Fibroblast of pulmonary artery (primary cell): ENCODE results near the gene C4BPA.

ENCODE experiments used
- DNase-seq: peaks from one replicate; pipeline ENCODE4 v3.0.0-alpha.2; 2010; ENCODE audit warnings: low read depth
- H3K4me3 ChIP-seq: replicated peaks from 2 replicates; pipeline ENCODE4 v1.5.1; 2011; ENCODE audit warnings: low read depth, mild to moderate bottlenecking, control low read depth, low read length, moderate library complexity
- CTCF ChIP-seq: IDR thresholded peaks from 2 replicates; pipeline ENCODE4 v1.5.1; 2011; ENCODE audit warnings: mild to moderate bottlenecking, control low read depth, low read length, inconsistent platforms; ENCODE audit errors: missing control alignments

C4BPA gene

GRCh38 chr1:207172885-207173284 is 68.9 kb downstream of the C4BPA start:
- no peak for TF ChIP-seq CTCF
- no peak for DNase-seq
- H3K4me3 ChIP-seq: no peak overlapping the region

- no peak overlapping the region for H3K4me3 ChIP-seq
- no peak for DNase-seq
- TF ChIP-seq CTCF: no peak
Measured at GRCh38 chr1:207173396-207173795, 69.4 kb downstream of the C4BPA start.

- H3K4me3 ChIP-seq: no peak overlapping the region
- no peak for TF ChIP-seq CTCF
- DNase-seq: no peak
Measured at GRCh38 chr1:207174913-207175312, 70.9 kb downstream of the C4BPA start.

GRCh38 chr1:207179036-207179435 is 75.0 kb downstream of the C4BPA start:
- no peak overlapping the region for H3K4me3 ChIP-seq
- TF ChIP-seq CTCF: no peak
- no peak for DNase-seq

GRCh38 chr1:207181847-207182246 is 77.8 kb downstream of the C4BPA start:
- H3K4me3 ChIP-seq: no peak overlapping the region
- peak; percentile 30 for DNase-seq
- peak; percentile 20 for TF ChIP-seq CTCF

GRCh38 chr1:207186503-207186902 is 82.5 kb downstream of the C4BPA start:
- H3K4me3 ChIP-seq: no peak overlapping the region
- DNase-seq: no peak
- TF ChIP-seq CTCF: no peak

GRCh38 chr1:207188901-207189300 is 84.9 kb downstream of the C4BPA start:
- TF ChIP-seq CTCF: no peak
- no peak for DNase-seq

More at GRCh38 chr1:207188901-207189300, 84.9 kb downstream of the C4BPA start:
- no peak overlapping the region for H3K4me3 ChIP-seq
